H1 (cell line): ENCODE data around the gene CCT3. TPM values are rescaled to one million over a fixed set of nuclear protein-coding genes. Genes with fewer than 3 reads are reported as not detected.

Experiments used
- CTCF ChIA-PET: fragments of 300-600 bp; sonication (Branson Sonifier 250); formaldehyde crosslinking; loops from one replicate; lab custom pipeline; 2021; ENCODE audit not compliant: partially characterized antibody; lab: Charles Lee
- POLR2A ChIA-PET: fragments of 300-600 bp; sonication (Branson Sonifier 250); formaldehyde crosslinking; loops from one replicate; lab custom pipeline; 2021; ENCODE audit warnings: inconsistent platforms; ENCODE audit not compliant: partially characterized antibody; lab: Charles Lee
- DNase-seq, 2 experiments: peaks; one replicate each; pipeline versions ENCODE4 v3.0.0 to v3.0.0-alpha.2; 2010 to 2022; ENCODE audit warnings: low spot score in 2 of 2, low read depth in 1 of 2, mixed read lengths in 1 of 2
- FAIRE-seq: peaks from 2 replicates; lab custom pipeline; 2011; peaks lifted over from hg19 to GRCh38; lab: Jason Lieb, UNC
- H2AFZ ChIP-seq: 2 replicates; pipeline ENCODE4 v1.8.1; 2012; ENCODE audit warnings: low read length, inconsistent platforms
- H2AK5ac ChIP-seq: 2 replicates; pipeline ENCODE4 v1.6.1; 2013; ENCODE audit warnings: low read depth, low read length
- H2BK120ac ChIP-seq: replicated peaks from 2 replicates; pipeline ENCODE3; 2013; ENCODE audit warnings: low read depth, low read length, inconsistent platforms
- H2BK12ac ChIP-seq: 2 replicates; pipeline ENCODE4 v1.6.1; 2013; ENCODE audit warnings: low read depth, low read length
- H2BK15ac ChIP-seq: 2 replicates; pipeline ENCODE4 v1.6.1; 2013; ENCODE audit warnings: low read length
- H2BK20ac ChIP-seq: 2 replicates; pipeline ENCODE4 v1.6.1; 2013; ENCODE audit warnings: low read length
- H2BK5ac ChIP-seq: 2 replicates; pipeline ENCODE4 v1.6.1; 2013; ENCODE audit warnings: low read depth, low read length
- H3K14ac ChIP-seq: 2 replicates; pipeline ENCODE4 v1.6.1; 2013; ENCODE audit warnings: inconsistent platforms; ENCODE audit not compliant: insufficient read length
- H3K18ac ChIP-seq: 2 replicates; pipeline ENCODE4 v1.6.1; 2013; ENCODE audit warnings: low read length; ENCODE audit errors: extremely low read depth
- H3K23ac ChIP-seq: 2 replicates; pipeline ENCODE4 v1.6.1; 2013; ENCODE audit warnings: inconsistent platforms; ENCODE audit not compliant: insufficient read length
- H3K23me2 ChIP-seq: 2 replicates; pipeline ENCODE4 v1.6.1; 2013; ENCODE audit warnings: low read depth, low read length
- H3K27ac ChIP-seq: 2 replicates; pipeline ENCODE4 v1.6.1; 2011; ENCODE audit warnings: low read depth, low read length, inconsistent platforms
- H3K27me3 ChIP-seq, 4 experiments: replicated peaks in 1 of 4; 1 replicate in 1 of 4; 2 replicates in 3 of 4; pipeline versions ENCODE4 v1.6.1 to v1.8.1; 2011 to 2013; ENCODE audit warnings: low read length in 3 of 4, mild to moderate bottlenecking in 3 of 4, inconsistent platforms in 2 of 4, mixed read lengths in 2 of 4, moderate library complexity in 1 of 4; ENCODE audit not compliant: control insufficient read depth in 3 of 4, insufficient read depth in 3 of 4; ENCODE audit errors: extremely low read depth in 1 of 4
- H3K36me3 ChIP-seq, 4 experiments: 2 replicates each; pipeline versions ENCODE4 v1.6.1 to v1.8.1; 2011 to 2013; ENCODE audit warnings: mild to moderate bottlenecking in 4 of 4, low read length in 3 of 4, moderate library complexity in 2 of 4, control low read depth in 1 of 4, inconsistent platforms in 1 of 4; ENCODE audit not compliant: insufficient read depth in 4 of 4, control insufficient read depth in 2 of 4
- H3K4ac ChIP-seq: replicated peaks from 2 replicates; pipeline ENCODE3; 2013; ENCODE audit warnings: low read length, low read depth, mixed read lengths, inconsistent platforms; ENCODE audit not compliant: insufficient read length
- H3K4me1 ChIP-seq, 4 experiments: replicated peaks in 1 of 4; 1 replicate in 1 of 4; 2 replicates in 3 of 4; pipeline versions ENCODE4 v1.6.1 to v1.8.1; 2011 to 2013; ENCODE audit warnings: low read length in 3 of 4, inconsistent platforms in 2 of 4, mixed read lengths in 1 of 4; ENCODE audit not compliant: insufficient read depth in 4 of 4, control insufficient read depth in 3 of 4
- H3K4me2 ChIP-seq, 2 experiments: 2 replicates each; pipeline versions ENCODE4 v1.6.1 to v1.8.1; 2011 to 2013; ENCODE audit warnings: low read depth in 2 of 2, low read length in 2 of 2, control low read depth in 1 of 2, inconsistent platforms in 1 of 2, mild to moderate bottlenecking in 1 of 2; ENCODE audit not compliant: insufficient read depth in 1 of 2
- H3K4me3 ChIP-seq, 4 experiments: fragments of 200-600, 300-600 bp in 1 of 4; sonication (generic), shearing (Covaris generic), sonication (Bioruptor Twin) in 1 of 4; 2 replicates each; pipeline versions ENCODE4 v1.5.1 to v1.8.1; 2011 to 2016; ENCODE audit warnings: low read length in 4 of 4, low read depth in 3 of 4, control low read depth in 2 of 4, inconsistent platforms in 2 of 4, mild to moderate bottlenecking in 2 of 4, mixed read lengths in 1 of 4, moderate library complexity in 1 of 4; ENCODE audit not compliant: insufficient read depth in 2 of 4; ENCODE audit errors: extremely low read depth in 1 of 4
- H3K56ac ChIP-seq: replicated peaks from 2 replicates; pipeline ENCODE3; 2013; ENCODE audit warnings: low read depth, mild to moderate bottlenecking, mixed read lengths, low read length, inconsistent platforms; ENCODE audit not compliant: insufficient read length
- H3K79me1 ChIP-seq: 2 replicates; pipeline ENCODE4 v1.6.1; 2013; ENCODE audit warnings: low read depth, low read length, control low read depth
- H3K79me2 ChIP-seq, 2 experiments: 2 replicates each; pipeline versions ENCODE4 v1.6.1 to v1.8.1; 2012 to 2013; ENCODE audit warnings: low read length in 2 of 2, mild to moderate bottlenecking in 2 of 2, inconsistent platforms in 1 of 2; ENCODE audit not compliant: insufficient read depth in 2 of 2, control insufficient read depth in 1 of 2
- H3K9ac ChIP-seq, 4 experiments: replicated peaks in 1 of 4; 1 replicate in 1 of 4; 2 replicates in 3 of 4; pipeline versions ENCODE4 v1.6.1 to v1.8.1; 2011 to 2013; ENCODE audit warnings: low read depth in 3 of 4, low read length in 3 of 4, control low read depth in 2 of 4, mild to moderate bottlenecking in 2 of 4, moderate library complexity in 2 of 4, inconsistent platforms in 1 of 4; ENCODE audit errors: extremely low read depth in 1 of 4
- H3K9me3 ChIP-seq, 2 experiments: 2 replicates each; pipeline versions ENCODE4 v1.6.1 to v1.8.1; 2012 to 2013; ENCODE audit warnings: mild to moderate bottlenecking in 2 of 2, moderate library complexity in 2 of 2, control low read depth in 1 of 2, inconsistent platforms in 1 of 2, low read depth in 1 of 2, low read length in 1 of 2, mixed read lengths in 1 of 2; ENCODE audit not compliant: insufficient read depth in 2 of 2
- H4K20me1 ChIP-seq, 2 experiments: replicated peaks in 1 of 2; 2 replicates each; pipeline versions ENCODE3 to v1.8.1; 2011 to 2013; ENCODE audit warnings: inconsistent platforms in 2 of 2, low read length in 2 of 2, mild to moderate bottlenecking in 1 of 2; ENCODE audit not compliant: insufficient read depth in 2 of 2, control insufficient read depth in 1 of 2
- H4K5ac ChIP-seq: 2 replicates; pipeline ENCODE4 v1.6.1; 2013; ENCODE audit warnings: low read length, low read depth, mixed read lengths, inconsistent platforms; ENCODE audit not compliant: insufficient read length
- H4K8ac ChIP-seq: 2 replicates; pipeline ENCODE4 v1.8.0; 2013; ENCODE audit warnings: mild to moderate bottlenecking, moderate library complexity, low read length, inconsistent platforms; ENCODE audit not compliant: insufficient read depth; ENCODE audit errors: extremely low read depth
- H4K91ac ChIP-seq: replicated peaks from 2 replicates; pipeline ENCODE3; 2013; ENCODE audit warnings: low read length, mixed read lengths, inconsistent platforms; ENCODE audit not compliant: insufficient read length
- CBX8 ChIP-seq: fragments of 300-800, 300-1000 bp; sonication (generic); IDR thresholded peaks from 2 replicates; pipeline ENCODE4 v1.7.1; 2016; ENCODE audit warnings: low read depth, low read length, borderline replicate concordance
- HDAC2 ChIP-seq, 2 experiments: fragments of 300-600 bp in 1 of 2; sonication (generic) in 1 of 2; IDR thresholded peaks; 2 replicates each; pipeline ENCODE4 v1.6.1; 2011 to 2012; ENCODE audit warnings: low read depth in 2 of 2, low read length in 2 of 2, mild to moderate bottlenecking in 2 of 2, moderate library complexity in 2 of 2, borderline replicate concordance in 1 of 2, inconsistent platforms in 1 of 2
- KDM4A ChIP-seq: IDR thresholded peaks from one replicate; pipeline ENCODE4 v1.7.1; 2012; ENCODE audit warnings: low read depth, mild to moderate bottlenecking, moderate library complexity, low read length, inconsistent platforms; ENCODE audit not compliant: severe bottlenecking
- WGBS, 2 experiments: shearing (Covaris generic) in 1 of 2; methylation state at CpG; one replicate each; pipeline versions ENCODE4 v1.1.6 to v1.1.7; 2013 to 2015; ENCODE audit warnings: low lambda C conversion rate in 2 of 2, mixed read lengths in 2 of 2, inconsistent platforms in 1 of 2, low coverage in 1 of 2, missing lambda C conversion rate in 1 of 2; ENCODE audit not compliant: insufficient replicate concordance in 2 of 2, insufficient coverage in 1 of 2, insufficient read length in 1 of 2; ENCODE audit errors: extremely low coverage in 1 of 2, missing lambda C conversion rate in 1 of 2; 5-methylcytosine and 5-hydroxymethylcytosine counted together
- polyA plus RNA-seq, 7 experiments: library from polyadenylated mRNA; depleted of rRNA in 3 of 7; stranded (reverse) in 5 of 7; unstranded in 2 of 7; fragments of >200 nt in 5 of 7; fragments of 200-250 nt in 2 of 7; gene quantifications; 1 replicate in 5 of 7; 2 replicates in 1 of 7; 4 replicates in 1 of 7; pipeline versions ENCODE4 v1.2.1 to v1.2.3, GENCODE V29; 2011 to 2013; ENCODE audit warnings: missing spikeins in 2 of 7, mixed read lengths in 2 of 7
- total RNA-seq: library from RNA; stranded (reverse); fragmentation: NEBNext Ultra II Directional; extraction: Animal tissue kit (Norgen Biotek cat#: 25700); gene quantifications from 2 replicates; pipeline ENCODE4 v1.2.1, GENCODE V29; 2021

The CCT3 gene
- total and polyA plus RNA-seq, 2 of the 8 experiments (the other 6 are each of a cell fraction or from before 2014, with no cell fraction given), result 431 to 480 TPM

DNA sequence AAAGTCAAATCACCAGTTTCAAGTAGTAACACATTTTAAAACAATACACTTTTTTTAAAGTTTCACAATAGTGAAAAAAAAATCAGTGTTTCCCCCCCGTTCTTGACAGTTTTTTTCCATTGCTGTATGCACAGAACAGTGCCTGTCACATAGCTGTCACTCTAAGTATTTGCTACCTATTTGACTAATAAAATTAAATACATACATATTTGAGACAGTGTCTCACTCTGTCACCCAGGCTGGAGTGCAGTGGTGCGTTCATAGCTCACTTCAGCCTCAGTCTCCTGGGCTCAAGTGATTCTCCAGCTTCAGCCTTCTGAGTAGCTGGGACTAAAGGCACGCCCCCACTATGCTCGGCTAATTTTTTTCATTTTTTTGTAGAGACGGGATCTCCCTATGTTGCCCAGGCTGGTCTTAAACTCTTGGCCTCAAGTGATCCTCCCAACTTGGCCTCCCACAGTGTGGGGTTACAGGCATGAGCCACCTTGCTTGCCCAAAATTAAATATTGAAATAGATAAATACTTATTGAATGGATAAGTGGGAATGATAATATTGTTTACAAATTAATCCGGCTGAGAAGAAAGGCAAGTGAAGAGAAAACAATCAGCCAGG is 18.3 kb upstream of the CCT3 start:
- no peak for DNase-seq
- Histone ChIP-seq H4K5ac (no peak overlapping the region), H3K4me2 (peak overlapping the region; percentile 24 to 49; a peak in 3 of 4 replicates), H3K14ac (no peak overlapping the region), H4K8ac (no peak overlapping the region), H2AFZ (no peak overlapping the region), H3K23ac (no peak overlapping the region), H3K27me3 (no peaks in the 10 kb centered on the region; a peak in 1 of 7 replicates), H3K18ac (no peak overlapping the region; the same call in 1 of the 2 replicates), H3K79me2 (no peaks in the 10 kb centered on the region), H3K4me1 (peaks cover 0 to 4% (median 2%) of the 10 kb centered on the region in 4 experiments; a peak in 3 of 7 replicates), H2BK20ac (no peak overlapping the region), H2BK15ac (no peak overlapping the region), H3K4me3 (peak overlapping the region in 1 of 4 experiments; percentile 58; a peak in 2 of 8 replicates), H3K36me3 (no peaks in the 10 kb centered on the region), H3K79me1 (no peaks in the 10 kb centered on the region), H3K56ac (no peak overlapping the region), H3K4ac (no peak overlapping the region), H2BK5ac (no peak overlapping the region), H2BK120ac (no peak overlapping the region), H3K23me2 (peaks cover 6% of the 10 kb centered on the region; the same call in 1 of the 2 replicates), H2AK5ac (no peak overlapping the region), H3K9me3 (no peaks in the 10 kb centered on the region), H2BK12ac (no peak overlapping the region), H3K27ac (no peak overlapping the region), H4K20me1 (no peaks in the 10 kb centered on the region), H4K91ac (no peak overlapping the region), H3K9ac (no peak overlapping the region)
- TF ChIP-seq HDAC2 (IDR thresholded peaks at IDR 0.05; ENCODE audit: borderline replicate concordance in 1 of 2, low read depth in 2 of 2, low read length in 2 of 2), result no peak
- TF ChIP-seq KDM4A, result no peak
- TF ChIP-seq CBX8, result no peak
- WGBS, 2 experiments, result 79% methylated on average over 6 of the region's 6 CpGs; no CpG with 5 or more reads in 1 of the 2 experiments
- POLR2A ChIA-PET, result interaction anchor here (0.6 to 2.0 kb wide), 6 partner anchors 9 to 359 kb away, joined by 3 to 7 read pairs (median 3); partner anchors contain the start of gene RHBG
- CTCF ChIA-PET, result interaction anchor here (0.6 to 6.1 kb wide), 24 partner anchors 8 to 258 kb away, joined by 3 to 53 read pairs (median 3); partner anchors contain the start of genes CCT3 and TSACC
- FAIRE-seq, result no peak
